Activated CD8-positive, alpha-beta memory T cell treated with anti-CD3 and anti-CD28 coated beads, Interleukin-2, amount 50 U/mL, for 4 hours (primary cell): ENCODE measurements around the gene THBS3.
"Not testable (repeated sequence)": the region's sequence is repeated elsewhere in the genome, so short reads cannot be mapped to it uniquely, and the experiment has no call there.

Source experiments
- DNase-seq: peaks from one replicate; pipeline ENCODE4 v3.0.0-alpha.2; 2020

THBS3 gene

GRCh38 chr1:155172732-155173477 lies 34.8 kb downstream of the THBS3 start, which contains the start of gene KRTCAP2:
Gene KRTCAP2 (minus strand): TSS chr1:155173304. CDS start chr1:155173224, 80 bp downstream.
- DNase-seq: peak; percentile 92

DNA sequence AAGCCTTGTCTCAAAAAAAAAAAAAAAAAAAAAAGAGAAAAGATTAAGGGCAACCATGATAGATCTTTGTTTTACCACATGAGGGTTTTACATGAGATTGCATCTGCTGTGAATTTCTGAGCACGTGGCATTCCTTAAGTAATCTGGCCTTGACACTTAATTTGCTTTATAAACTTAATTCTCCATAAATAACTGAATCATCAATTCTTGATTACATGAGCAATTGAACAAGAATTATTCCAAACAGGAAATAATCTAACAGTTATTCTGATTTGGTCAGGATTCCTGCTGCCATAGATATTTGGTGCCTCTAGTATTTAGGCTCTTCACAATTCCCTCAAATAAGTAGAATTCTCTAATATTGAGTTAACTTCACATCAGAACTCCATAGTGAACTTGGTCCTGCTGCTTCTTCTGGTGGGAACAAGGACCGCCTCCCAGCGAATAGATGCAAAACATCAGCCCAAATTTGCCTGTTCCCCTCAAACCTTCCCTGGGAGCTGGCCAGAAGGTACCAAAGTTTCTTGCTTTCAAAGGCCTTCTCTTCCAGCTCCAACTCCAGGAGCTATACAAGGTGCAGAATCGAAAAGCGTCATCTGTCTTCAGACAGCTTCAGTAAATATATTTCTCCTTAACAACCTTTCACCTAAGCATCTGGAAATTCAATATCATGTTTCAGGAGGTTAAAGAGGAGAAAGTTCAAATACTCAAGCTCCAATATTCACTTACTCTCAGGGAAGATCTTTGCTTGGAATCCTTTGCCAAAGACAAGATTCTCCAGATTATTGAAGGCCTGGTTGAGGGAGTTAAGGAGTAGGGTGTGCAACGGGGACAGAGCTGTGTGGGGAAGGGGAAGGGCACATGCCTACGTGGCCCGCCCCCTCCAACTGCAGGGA lies 35.6 kb downstream of the THBS3 start:
- DNase-seq: no peak

DNA sequence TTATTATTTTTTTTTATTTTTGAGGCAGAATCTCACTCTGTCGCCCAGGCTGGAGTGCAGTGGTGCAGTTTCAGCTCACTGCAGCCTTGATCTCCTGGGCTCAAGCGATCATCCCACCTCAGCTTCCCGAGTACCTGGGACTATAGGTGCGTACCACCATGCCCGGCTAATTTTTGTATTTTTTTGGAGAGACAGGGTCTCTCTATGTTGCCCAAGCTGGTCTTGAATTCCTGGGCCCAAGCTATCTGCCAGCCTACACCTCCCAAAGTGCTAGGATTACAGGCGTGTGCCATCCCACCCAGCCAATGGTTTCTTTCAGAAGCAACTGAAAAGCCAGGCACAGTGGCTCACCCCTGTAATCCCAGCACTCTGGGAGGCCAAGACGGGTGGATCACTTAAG lies 36.9 kb downstream of the THBS3 start:
- DNase-seq: no peak

DNA sequence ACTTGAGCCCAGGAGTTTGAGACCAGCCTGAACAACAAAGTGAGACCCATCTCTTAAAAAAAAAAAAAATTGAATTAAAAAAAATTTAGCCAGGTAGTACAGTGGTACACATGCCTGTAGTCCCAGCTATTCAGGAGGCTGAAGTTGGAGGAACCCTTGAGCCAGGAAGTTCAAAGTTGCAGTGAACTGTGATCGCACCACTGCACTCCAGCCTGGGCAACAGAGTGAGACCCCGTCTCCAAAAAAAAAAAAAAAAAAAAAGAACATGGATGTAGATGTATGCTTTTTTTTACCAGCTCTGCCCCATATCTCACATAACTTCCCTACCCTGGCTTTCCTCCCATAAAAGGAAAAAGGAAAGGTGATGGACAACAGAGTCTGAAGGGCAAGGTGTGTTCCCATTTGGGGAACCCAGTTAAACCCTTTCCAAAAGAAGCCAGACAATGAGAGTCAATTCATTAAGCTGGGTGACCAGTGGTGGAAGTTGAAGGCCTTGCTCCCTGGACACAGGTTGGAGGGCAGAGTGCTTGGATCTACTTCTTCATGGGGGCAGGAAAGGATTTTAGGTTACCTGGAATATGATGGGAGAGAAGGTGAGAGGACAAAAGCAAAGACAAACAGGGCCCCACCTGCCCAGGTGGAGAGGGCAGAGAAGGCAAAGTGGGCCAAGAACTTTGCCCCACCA lies 37.5 kb downstream of the THBS3 start:
- DNase-seq: no peak

DNA sequence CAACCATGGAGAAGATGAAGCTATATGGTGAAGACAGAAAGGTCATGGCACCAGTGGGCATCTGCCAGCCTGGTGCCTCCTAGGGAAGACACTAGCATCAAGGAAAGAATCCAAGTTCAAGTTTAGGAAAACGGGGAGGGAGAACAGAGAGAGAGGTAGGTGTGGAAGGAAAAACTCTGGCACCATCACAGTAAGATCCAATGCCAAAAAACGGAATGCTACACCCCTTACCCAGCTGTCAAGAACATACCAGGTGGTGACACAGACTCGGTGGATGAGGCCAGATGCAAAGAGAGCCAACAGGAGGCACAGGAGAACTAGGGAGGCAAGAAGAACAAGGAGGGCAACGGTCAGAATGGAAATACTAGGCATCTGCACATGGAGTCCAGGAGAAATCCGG lies 38.2 kb downstream of the THBS3 start:
- no peak for DNase-seq

DNA sequence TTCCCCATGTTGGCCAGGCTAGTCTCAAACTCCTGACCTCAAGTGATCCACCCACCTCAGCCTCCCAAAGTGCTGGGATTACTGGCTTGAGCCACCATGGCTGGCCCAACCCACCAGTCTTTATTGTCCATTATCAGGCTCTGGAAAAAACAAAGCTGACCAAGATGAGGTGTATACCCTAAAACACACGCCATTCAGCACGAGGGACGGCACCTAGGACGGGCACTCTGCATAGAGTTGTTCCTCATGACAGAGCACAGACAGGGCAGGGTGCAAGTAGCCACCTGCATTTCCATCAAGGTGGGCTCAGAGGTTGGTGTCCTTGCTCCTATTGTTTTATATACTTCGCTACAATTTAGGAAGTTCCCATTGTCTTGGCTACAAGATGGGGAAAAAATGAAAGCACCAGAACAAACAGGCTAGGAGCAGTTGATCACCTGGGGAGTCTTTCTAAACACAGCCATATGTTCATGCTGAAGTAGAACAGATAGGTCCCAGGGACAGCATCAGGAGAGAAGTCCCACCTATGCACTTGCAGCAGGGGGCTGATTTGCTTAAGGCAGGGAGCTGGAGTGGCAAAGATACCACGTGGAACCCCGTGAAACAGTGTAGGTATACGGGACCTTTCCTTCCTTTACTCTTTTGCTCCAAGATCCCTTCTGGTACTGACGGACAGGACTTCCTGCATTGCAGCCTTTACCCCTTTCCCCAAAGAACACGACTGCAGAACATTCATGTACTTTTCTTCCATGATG lies 39.1 kb downstream of the THBS3 start:
- DNase-seq: no peak

GRCh38 chr1:155168105-155168445 lies 39.6 kb downstream of the THBS3 start:
- not testable (repeated sequence) for DNase-seq

DNA sequence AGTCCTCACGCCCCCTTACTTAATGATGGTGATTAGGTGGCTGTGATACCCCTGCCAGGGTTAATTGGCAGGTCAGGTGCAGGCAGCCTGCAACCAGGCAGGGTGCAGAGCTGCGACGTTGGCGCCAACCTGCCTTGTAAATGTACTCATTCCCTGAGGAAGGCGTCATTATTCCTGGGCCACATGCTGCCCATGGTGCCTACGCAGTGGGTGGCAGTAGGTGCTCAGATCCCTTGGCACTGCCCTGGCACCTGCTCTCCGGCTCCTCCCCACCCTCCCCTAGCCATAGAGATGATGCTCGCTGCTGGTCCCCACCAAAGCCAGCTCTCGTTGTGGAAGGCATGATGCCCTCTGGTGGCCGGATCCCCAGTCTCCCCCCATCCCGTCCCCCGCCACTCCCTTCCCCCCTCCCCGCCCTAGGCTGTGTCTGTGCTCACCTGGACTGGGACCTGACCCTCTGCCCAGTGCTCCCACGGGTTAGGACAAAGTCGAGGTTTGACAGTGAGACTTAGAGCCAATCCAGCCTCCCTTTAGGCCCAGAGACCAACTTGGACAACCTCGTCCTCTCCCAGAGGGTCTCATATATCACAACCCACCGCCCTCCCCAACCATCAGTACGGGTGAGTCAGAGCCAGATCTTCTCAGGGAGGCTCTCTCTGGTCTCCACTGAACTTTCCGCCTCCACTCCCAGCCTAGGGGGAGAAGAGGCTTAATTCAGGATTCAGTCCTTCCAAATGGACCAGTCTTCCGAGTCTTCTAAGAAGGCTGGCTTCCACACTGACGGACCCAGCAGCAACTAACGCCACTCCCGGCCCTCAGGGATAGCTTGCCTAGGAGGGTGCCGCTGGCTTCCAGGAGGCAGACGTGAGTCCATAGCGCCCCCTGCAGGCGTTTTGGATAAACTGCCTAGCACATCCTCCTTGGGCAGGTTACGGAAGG lies 40.3 kb downstream of the THBS3 start:
- peak; percentile 84 for DNase-seq

DNA sequence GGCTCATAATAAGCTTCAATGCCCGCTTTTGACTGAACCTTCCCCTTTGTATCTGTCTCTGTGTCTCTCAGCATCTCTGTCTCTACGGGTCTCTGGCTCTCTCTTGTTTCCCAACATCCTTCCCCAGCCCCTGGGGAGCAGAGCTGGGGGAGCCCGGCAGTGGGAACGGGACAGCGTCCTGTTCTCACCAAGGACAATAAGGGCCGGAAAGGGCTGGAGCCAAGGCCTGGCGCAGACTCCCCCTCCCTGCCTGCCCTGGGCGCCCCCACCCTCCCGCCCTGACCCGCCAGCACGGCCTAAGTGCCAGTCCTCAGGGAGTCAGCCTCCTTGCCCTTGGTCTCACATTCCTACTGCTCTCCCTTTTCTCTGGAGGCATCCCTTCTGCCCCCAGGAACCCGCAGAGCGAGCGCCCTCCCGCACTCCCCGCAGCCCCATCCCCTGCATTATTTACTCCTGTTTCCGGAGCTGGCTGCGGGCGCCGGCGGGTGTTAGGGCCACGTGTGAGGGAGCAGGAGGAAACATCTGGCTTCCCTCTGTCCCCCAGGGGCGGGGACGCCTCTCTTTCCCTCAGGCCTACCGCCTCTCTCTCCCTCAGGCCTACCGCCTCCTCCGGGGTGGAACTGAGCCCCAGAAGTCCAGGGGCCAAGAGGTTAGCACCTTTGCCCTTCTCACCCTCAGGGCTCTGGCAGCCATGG lies 41.1 kb downstream of the THBS3 start:
- DNase-seq: no peak

- DNase-seq: no peak
Measured at GRCh38 chr1:155166051-155166470, 41.6 kb downstream of the THBS3 start.

DNA sequence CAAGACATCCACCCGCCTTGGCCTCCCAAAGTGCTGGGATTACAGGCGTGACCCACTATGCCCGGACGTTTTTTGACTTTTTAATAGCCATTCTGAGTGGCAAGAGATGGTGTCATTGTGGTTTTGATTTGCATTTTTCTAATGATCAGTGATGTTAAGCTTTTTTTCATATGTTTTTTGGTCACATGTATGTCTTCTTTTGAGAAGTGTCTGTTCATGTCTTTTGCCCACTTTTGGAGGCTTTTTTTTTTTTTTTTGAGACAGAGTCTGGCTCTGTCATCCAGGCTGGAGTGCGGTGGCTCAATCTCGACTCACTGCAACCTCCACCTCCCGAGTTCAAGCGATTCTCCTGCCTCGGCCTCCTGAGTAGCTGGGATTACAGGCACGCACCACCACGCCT lies 43.1 kb downstream of the THBS3 start:
- DNase-seq: not testable (repeated sequence)

DNA sequence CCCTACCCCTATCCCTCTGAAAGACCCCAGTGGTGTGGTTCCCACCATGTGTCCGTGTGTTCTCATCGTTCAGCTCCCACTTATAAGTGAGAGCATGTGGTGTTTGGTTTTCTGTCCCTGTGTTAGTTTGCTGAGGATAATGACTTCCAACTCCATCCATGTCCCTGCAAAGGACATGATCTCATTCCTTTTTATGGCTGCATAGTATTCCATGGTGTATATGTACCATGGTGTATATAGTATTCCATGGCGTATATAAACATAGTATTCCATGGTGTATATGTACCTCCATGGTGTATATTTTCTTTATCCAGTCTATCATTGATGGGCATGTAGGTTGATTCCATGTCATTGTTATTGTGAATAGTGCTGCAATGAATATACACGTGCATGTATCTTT lies 43.9 kb downstream of the THBS3 start:
- DNase-seq: not testable (repeated sequence)

- not testable (repeated sequence) for DNase-seq
Measured at GRCh38 chr1:155162631-155163030, 45.1 kb downstream of the THBS3 start.

DNA sequence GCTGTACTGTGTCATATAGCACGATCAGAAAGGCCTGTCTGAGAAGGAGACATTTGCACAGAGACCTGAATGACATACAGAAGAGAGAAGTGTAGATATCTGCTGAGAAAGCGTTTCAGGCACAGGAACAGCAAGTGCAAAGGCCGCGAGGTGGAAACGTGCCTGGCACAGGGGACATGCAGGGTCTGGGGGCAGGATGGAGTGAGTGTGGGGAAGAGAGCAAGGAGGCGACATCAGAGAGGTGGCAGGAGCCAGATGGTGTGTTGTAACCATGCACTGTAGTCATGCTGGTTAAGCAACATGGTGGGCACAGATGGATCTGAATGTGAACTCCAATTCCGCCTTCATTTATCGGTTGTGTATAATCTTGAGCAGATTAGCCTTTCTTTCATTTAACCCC lies 47.6 kb downstream of the THBS3 start:
- no peak for DNase-seq

- DNase-seq: no peak
Measured at GRCh38 chr1:155158991-155159390, 48.7 kb downstream of the THBS3 start.

- not testable (repeated sequence) for DNase-seq
Measured at GRCh38 chr1:155155996-155156643, 51.6 kb downstream of the THBS3 start.
